ENCODE measurements around the gene C1orf56.

GRCh38 chr1:151005729-151006319 is 41.7 kb upstream of the C1orf56 start:
- TF ChIP-seq, protein P1, sequence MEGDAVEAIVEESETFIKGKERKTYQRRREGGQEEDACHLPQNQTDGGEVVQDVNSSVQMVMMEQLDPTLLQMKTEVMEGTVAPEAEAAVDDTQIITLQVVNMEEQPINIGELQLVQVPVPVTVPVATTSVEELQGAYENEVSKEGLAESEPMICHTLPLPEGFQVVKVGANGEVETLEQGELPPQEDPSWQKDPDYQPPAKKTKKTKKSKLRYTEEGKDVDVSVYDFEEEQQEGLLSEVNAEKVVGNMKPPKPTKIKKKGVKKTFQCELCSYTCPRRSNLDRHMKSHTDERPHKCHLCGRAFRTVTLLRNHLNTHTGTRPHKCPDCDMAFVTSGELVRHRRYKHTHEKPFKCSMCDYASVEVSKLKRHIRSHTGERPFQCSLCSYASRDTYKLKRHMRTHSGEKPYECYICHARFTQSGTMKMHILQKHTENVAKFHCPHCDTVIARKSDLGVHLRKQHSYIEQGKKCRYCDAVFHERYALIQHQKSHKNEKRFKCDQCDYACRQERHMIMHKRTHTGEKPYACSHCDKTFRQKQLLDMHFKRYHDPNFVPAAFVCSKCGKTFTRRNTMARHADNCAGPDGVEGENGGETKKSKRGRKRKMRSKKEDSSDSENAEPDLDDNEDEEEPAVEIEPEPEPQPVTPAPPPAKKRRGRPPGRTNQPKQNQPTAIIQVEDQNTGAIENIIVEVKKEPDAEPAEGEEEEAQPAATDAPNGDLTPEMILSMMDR (IDR thresholded peaks at IDR 0.05; ENCODE audit: low read depth, low read length, missing input control), result no peak
- TF ChIP-seq, protein P2, sequence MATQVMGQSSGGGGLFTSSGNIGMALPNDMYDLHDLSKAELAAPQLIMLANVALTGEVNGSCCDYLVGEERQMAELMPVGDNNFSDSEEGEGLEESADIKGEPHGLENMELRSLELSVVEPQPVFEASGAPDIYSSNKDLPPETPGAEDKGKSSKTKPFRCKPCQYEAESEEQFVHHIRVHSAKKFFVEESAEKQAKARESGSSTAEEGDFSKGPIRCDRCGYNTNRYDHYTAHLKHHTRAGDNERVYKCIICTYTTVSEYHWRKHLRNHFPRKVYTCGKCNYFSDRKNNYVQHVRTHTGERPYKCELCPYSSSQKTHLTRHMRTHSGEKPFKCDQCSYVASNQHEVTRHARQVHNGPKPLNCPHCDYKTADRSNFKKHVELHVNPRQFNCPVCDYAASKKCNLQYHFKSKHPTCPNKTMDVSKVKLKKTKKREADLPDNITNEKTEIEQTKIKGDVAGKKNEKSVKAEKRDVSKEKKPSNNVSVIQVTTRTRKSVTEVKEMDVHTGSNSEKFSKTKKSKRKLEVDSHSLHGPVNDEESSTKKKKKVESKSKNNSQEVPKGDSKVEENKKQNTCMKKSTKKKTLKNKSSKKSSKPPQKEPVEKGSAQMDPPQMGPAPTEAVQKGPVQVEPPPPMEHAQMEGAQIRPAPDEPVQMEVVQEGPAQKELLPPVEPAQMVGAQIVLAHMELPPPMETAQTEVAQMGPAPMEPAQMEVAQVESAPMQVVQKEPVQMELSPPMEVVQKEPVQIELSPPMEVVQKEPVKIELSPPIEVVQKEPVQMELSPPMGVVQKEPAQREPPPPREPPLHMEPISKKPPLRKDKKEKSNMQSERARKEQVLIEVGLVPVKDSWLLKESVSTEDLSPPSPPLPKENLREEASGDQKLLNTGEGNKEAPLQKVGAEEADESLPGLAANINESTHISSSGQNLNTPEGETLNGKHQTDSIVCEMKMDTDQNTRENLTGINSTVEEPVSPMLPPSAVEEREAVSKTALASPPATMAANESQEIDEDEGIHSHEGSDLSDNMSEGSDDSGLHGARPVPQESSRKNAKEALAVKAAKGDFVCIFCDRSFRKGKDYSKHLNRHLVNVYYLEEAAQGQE (IDR thresholded peaks at IDR 0.05), result no peak
- TF ChIP-seq MAX (IDR thresholded peaks at IDR 0.05) (no peak), GABPA (IDR thresholded peaks at IDR 0.05 in 1 of 2, conservative IDR thresholded peaks at IDR 0.05 in 1 of 2) (no peak), SP1 (IDR thresholded peaks at IDR 0.05) (no peak), JUND (IDR thresholded peaks at IDR 0.05) (no peak), ATF3 (IDR thresholded peaks at IDR 0.05) (no peak), HNF4G (IDR thresholded peaks at IDR 0.05) (no peak), RAD21 (IDR thresholded peaks at IDR 0.05) (no peak), HNF4A (conservative IDR thresholded peaks at IDR 0.05) (no peak), ZBTB33 (IDR thresholded peaks at IDR 0.05) (no peak), EGR1 (IDR thresholded peaks at IDR 0.05; ENCODE audit: low read depth in 2 of 2) (no peak), TAF1 (conservative IDR thresholded peaks at IDR 0.05) (no peak), FOXA1 (IDR thresholded peaks at IDR 0.05) (no peak)
